Jurkat, Clone E6-1 (cell line): ENCODE data around the gene RANGRF.

Experiments used
- DNase-seq: peaks from one replicate; pipeline ENCODE4 v3.0.0-alpha.2; 2011; ENCODE audit warnings: low read depth, low spot score
- H3K4me3 ChIP-seq: 2 replicates; pipeline ENCODE4 v1.5.1; 2011; ENCODE audit warnings: mild to moderate bottlenecking, low read length, control low read depth, moderate library complexity

The RANGRF gene

GRCh38 chr17:8310601-8311123, 22.2 kb downstream of the RANGRF start:
- H3K4me3 ChIP-seq, result no peak overlapping the region
- DNase-seq, result no peak

- no peak for DNase-seq
- no peak overlapping the region for H3K4me3 ChIP-seq
Measured at GRCh38 chr17:8311131-8311790, 22.8 kb downstream of the RANGRF start.

GRCh38 chr17:8312251-8312650, 23.8 kb downstream of the RANGRF start:
- no peak for DNase-seq
- no peak overlapping the region for H3K4me3 ChIP-seq

- DNase-seq, result no peak
- H3K4me3 ChIP-seq, result no peak overlapping the region
Measured at GRCh38 chr17:8312726-8313600, 24.5 kb downstream of the RANGRF start.

- no peak for DNase-seq
Measured at GRCh38 chr17:8314797-8315763, 26.6 kb downstream of the RANGRF start.

GRCh38 chr17:8315764-8316217, 27.3 kb downstream of the RANGRF start:
- DNase-seq, result no peak

More at GRCh38 chr17:8314797-8315763, 26.6 kb downstream of the RANGRF start:
- H3K4me3 ChIP-seq, result no peak overlapping the region

GRCh38 chr17:8318010-8318935, 29.8 kb downstream of the RANGRF start:
- no peak for DNase-seq
- no peak overlapping the region for H3K4me3 ChIP-seq

More at GRCh38 chr17:8315764-8316217, 27.3 kb downstream of the RANGRF start:
- H3K4me3 ChIP-seq, result no peak overlapping the region

GRCh38 chr17:8320262-8320661, 31.8 kb downstream of the RANGRF start:
- no peak overlapping the region for H3K4me3 ChIP-seq
- DNase-seq, result no peak

GRCh38 chr17:8320990-8321389, 32.5 kb downstream of the RANGRF start:
- DNase-seq, result peak; percentile 29
- no peak overlapping the region for H3K4me3 ChIP-seq

GRCh38 chr17:8322061-8322460, 33.6 kb downstream of the RANGRF start:
- DNase-seq, result no peak
- H3K4me3 ChIP-seq, result no peak overlapping the region

GRCh38 chr17:8324132-8324531, 35.7 kb downstream of the RANGRF start:
- H3K4me3 ChIP-seq, result no peak overlapping the region
- DNase-seq, result no peak

GRCh38 chr17:8324923-8325322, 36.5 kb downstream of the RANGRF start:
- H3K4me3 ChIP-seq, result no peak overlapping the region
- DNase-seq, result no peak

- peak overlapping the region; percentile 23; the same call in 1 of the 2 replicates for H3K4me3 ChIP-seq
- DNase-seq, result no peak
Measured at GRCh38 chr17:8326511-8327302, 38.2 kb downstream of the RANGRF start.

GRCh38 chr17:8327303-8327649, 38.8 kb downstream of the RANGRF start:
- no peak for DNase-seq
- H3K4me3 ChIP-seq, result no peak overlapping the region

GRCh38 chr17:8332128-8332527, 43.7 kb downstream of the RANGRF start:
- DNase-seq, result no peak
- H3K4me3 ChIP-seq, result no peak overlapping the region

GRCh38 chr17:8332688-8333087, 44.2 kb downstream of the RANGRF start:
- DNase-seq, result no peak
- no peak overlapping the region for H3K4me3 ChIP-seq

- no peak overlapping the region for H3K4me3 ChIP-seq
- DNase-seq, result no peak
Measured at GRCh38 chr17:8333281-8333680, 44.8 kb downstream of the RANGRF start.
